ENCODE data around the gene PTPRM.

The PTPRM gene

DNA sequence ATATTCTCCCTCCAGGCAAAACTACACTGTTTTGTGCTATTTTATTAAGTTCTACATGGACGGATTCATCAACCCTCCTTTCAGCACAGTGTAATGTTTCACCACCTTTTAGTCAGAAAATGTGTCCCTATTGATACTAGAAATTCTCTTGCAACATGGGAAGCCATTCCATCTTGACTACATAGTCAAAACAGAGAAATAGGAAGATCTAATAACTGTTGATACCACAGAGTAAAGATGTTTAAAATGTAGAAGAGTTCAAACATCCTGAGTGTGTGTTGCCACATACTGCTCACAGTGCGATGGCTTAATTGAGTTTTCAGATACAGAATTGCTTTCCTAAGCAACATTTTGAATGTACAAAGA lies 549.9 kb downstream of the PTPRM start:
- DNase-seq (ENCODE audit: low spot score), result no peak

GRCh38 chr18:8121101-8121500 lies 554.0 kb downstream of the PTPRM start:
- DNase-seq (ENCODE audit: low spot score), result no peak

GRCh38 chr18:8121942-8122480 lies 554.9 kb downstream of the PTPRM start:
- peak; percentile 30 for DNase-seq (ENCODE audit: low spot score)

DNA sequence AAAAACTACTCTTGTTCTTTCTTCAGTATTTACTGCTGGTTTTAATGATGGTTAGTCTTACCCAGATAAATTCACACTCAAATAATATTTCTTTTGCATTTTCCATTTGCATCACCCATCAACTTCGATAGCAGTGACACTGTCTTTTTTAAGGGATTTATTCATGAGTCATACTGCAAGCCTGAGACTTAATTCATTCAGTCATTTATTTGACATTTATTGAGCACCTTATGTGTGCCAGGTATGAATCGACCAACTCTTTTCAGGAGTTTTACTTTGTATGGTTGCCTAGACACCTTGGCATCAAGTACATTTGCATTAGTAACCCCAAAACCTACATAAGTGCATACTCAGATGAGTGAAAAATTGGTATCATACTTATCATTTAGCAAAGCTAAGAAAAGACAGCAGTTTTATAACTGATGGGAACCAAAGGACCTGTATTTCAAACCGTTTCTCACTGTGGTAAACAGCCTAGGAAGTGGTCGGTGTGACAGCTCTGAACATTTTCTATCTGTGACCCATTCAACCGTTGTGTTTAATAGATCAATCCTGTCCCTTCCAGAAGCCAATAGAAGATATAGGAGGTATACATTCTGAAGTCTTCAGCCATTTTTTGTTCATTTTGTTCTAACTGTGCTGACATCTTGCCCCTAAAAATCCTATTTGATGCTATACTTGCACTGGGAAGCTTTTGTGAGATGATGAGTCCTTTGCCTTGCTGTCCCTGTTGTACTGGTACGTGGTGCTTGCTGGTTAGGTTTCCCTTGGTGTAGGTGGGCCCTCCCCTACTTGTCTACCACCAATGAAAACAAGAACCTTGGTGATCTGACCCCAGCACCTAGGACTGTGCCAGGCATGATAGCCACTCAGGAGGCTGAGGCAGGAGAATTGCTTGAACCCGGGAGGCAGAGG lies 557.4 kb downstream of the PTPRM start:
- DNase-seq (ENCODE audit: low spot score), result no peak

- no peak for DNase-seq (ENCODE audit: low spot score)
These were observed 563.0 kb downstream of the PTPRM start for GRCh38 chr18:8130096-8130495.

- DNase-seq (ENCODE audit: low spot score), result no peak
These were observed 565.9 kb downstream of the PTPRM start for GRCh38 chr18:8133032-8133431.

- no peak for DNase-seq (ENCODE audit: low spot score)
These were observed 566.8 kb downstream of the PTPRM start for GRCh38 chr18:8133888-8134287.

GRCh38 chr18:8139127-8139527 lies 572.0 kb downstream of the PTPRM start:
- no peak for DNase-seq (ENCODE audit: low spot score)

DNA sequence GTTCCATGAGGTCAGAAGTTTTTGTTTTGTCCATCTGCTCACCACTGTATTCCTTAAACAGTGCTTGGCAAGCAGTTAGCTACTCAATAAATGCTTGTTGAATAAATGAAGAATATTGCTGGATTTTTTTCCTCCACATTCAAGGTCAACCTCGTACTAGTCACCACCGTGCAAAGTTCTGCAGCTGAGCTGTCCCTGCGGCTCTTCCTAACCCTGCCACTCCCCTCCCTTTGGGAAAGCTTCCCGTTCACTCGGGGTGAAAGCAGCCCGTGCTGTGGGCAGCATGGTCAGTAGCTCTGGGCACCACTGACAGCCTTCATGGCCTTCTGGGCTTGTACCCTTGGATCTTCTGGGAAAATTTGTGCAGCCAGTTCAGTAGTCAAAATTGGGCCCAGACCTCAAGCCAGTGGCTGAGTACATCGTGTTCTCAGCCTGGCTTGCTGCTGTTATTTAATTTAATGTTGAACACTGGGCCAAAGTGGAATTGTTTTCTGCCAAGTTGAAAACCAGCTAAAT lies 572.8 kb downstream of the PTPRM start:
- no peak for DNase-seq (ENCODE audit: low spot score)

DNA sequence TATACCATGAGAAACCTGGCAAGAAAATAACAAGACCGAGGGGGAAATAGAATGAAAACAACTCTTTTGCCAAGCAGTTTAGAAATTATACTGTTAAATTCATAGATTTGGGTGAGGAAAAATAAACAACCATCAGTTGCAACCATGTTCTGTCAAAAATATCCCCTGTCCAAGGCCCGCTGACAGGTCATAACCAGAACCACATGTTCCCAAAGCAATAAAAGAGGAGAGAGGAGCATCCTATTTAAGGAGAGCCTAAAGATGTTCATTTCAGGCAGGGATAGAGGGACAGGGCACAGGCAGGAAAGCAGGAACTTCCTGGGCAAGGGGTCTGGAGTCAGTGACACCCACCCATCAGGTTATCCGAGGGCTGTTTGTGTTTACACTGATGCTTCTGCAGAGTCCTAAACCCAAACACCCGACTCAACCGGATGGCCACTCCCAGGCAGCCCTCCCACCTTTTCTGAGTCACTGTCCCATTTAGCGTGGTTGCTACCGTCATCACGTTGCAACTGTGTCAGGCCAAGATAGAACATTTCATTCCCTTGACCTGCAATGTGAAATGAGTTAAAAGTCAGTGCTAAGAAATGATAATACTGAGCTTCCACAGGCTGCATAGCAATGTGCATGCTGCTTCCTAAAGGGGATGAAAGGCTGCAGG lies 573.9 kb downstream of the PTPRM start:
- peak; percentile 81 for DNase-seq (ENCODE audit: low spot score)

- no peak for DNase-seq (ENCODE audit: low spot score)
These were observed 575.1 kb downstream of the PTPRM start for GRCh38 chr18:8142131-8142711.

- no peak for DNase-seq (ENCODE audit: low spot score)
These were observed 575.8 kb downstream of the PTPRM start for GRCh38 chr18:8142932-8143331.

DNA sequence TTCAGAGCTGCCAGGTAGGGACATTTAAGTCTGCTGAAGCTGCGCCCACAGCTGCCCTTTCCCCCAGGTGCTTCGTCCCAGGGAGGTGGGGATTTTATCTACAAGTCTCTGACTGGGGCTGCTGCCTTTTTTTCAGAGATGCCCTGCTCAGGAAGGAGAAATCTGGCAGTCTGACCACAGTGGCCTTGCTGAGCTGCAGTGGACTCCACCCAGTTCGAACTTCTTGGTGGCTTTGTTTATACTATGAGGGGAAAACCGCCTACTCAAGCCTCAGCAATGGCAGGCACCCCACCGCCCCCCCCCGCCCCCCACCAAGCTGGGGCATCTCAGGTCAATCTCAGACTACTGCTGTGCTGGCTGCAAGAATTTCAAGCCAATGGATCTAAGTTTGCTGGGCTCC lies 584.1 kb downstream of the PTPRM start:
- DNase-seq (ENCODE audit: low spot score), result no peak

GRCh38 chr18:8153887-8154583 lies 586.9 kb downstream of the PTPRM start:
- peak; percentile 87 for DNase-seq (ENCODE audit: low spot score)

DNA sequence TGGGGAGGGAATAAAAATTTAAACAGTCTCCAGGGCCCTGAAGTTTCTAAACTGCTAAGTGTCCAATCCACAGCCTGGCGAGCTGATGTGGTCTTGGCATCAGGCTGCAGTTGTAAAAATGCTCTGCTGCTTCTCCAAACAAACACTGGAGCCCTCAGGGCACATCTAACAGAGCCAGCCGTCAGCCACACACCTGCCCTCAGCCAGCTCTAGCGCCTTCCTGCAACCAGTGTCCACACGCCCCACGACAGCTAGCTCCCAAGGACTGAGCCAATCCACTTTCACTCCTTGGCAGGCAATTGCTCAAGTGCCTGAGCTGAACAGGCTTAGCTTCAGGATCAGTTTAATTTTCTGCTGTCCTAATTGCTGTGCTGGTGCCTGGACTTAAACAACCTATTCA lies 595.7 kb downstream of the PTPRM start:
- no peak for DNase-seq (ENCODE audit: low spot score)

DNA sequence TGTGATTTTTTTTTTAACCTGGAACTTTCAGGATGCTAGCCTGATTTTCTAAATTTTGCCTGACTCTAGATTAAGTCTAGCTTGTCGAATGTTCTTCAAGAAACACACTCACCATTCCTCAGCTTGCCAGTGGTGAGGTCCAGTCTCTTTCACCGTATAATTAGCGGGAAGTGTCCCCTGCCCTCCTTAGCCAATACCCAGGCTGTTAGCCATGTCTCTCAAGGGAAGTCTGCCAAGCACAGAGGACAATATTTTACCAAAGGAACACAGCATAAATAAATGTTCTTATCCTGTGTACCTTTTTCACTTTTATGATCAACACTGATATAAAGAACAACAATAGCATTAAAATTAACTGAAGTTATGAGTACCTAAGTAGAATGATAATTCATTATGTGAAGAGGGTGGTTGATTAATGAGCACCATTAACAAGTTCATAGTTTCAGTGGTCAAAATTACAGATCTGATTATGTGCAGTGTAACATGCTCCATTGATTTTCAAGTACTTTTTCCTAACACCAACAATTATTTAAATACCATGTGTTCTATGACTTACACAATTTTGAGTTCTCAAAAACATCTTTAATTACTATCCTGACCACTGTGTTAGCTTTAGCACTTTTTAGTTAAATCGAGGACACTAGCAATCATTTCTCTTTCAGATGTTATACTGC lies 596.3 kb downstream of the PTPRM start:
- no peak for DNase-seq (ENCODE audit: low spot score)

DNA sequence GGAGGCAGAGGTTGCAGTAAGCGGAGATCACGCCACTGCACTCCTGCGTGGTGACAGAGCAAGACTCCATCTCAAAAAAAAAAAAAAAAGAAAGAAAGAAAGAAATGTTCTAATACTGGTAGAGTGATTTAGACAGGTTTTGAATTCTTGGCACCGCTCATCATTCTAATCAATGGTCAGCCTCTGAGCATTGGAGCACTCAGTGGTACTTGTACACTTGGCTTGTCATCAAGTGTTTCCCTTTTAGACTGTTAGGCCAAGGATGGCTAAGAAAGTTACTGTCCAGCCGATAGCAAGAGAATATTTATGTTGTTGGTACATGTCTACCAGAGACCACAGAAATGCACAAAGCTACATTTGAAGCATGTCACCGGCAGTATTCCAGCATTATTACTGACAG lies 598.0 kb downstream of the PTPRM start:
- DNase-seq (ENCODE audit: low spot score), result no peak

GRCh38 chr18:8167026-8167425 lies 599.9 kb downstream of the PTPRM start:
- DNase-seq (ENCODE audit: low spot score), result no peak

GRCh38 chr18:8167673-8168072 lies 600.6 kb downstream of the PTPRM start:
- DNase-seq (ENCODE audit: low spot score), result no peak

DNA sequence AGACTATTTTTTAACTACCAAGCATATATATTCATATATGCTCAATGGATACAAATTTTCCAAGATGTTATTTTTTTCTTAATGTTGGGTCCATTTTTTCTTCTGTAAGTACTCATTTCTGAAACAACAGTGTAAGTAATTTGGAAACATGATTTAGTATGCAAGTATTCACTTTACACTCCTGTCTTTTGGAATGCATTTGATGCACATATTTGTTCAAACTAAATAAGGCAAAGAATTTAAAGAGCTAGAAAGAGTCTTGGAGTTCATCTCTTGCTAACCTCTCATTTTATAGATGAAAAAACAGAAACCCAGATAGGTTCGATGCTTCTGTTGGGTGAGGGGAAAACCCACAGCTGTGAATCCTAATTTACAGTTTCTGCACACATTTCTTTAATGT lies 602.6 kb downstream of the PTPRM start:
- no peak for DNase-seq (ENCODE audit: low spot score)

GRCh38 chr18:8174771-8175170 lies 607.7 kb downstream of the PTPRM start:
- no peak for DNase-seq (ENCODE audit: low spot score)

All from AG08395 (cell line).